HG03039 (cell line): ENCODE measurements around the gene MPV17L2.

ENCODE experiments used
- ATAC-seq: cut with Tn5 transposase; IDR thresholded peaks from one replicate; pipeline ENCODE4 v1.9.1; 2021; ENCODE audit warnings: mild to moderate bottlenecking, moderate library complexity; ENCODE audit not compliant: unreplicated experiment

Gene MPV17L2

GRCh38 chr19:18160493-18160970 lies 32.5 kb upstream of the MPV17L2 start:
- ATAC-seq, result no peak

- peak; percentile 57 for ATAC-seq
Observed at GRCh38 chr19:18160971-18161635, 31.9 kb upstream of the MPV17L2 start.

- ATAC-seq, result no peak
Observed at GRCh38 chr19:18161636-18162002, 31.4 kb upstream of the MPV17L2 start.

- no peak for ATAC-seq
Observed at GRCh38 chr19:18164072-18164471, 28.9 kb upstream of the MPV17L2 start.

DNA sequence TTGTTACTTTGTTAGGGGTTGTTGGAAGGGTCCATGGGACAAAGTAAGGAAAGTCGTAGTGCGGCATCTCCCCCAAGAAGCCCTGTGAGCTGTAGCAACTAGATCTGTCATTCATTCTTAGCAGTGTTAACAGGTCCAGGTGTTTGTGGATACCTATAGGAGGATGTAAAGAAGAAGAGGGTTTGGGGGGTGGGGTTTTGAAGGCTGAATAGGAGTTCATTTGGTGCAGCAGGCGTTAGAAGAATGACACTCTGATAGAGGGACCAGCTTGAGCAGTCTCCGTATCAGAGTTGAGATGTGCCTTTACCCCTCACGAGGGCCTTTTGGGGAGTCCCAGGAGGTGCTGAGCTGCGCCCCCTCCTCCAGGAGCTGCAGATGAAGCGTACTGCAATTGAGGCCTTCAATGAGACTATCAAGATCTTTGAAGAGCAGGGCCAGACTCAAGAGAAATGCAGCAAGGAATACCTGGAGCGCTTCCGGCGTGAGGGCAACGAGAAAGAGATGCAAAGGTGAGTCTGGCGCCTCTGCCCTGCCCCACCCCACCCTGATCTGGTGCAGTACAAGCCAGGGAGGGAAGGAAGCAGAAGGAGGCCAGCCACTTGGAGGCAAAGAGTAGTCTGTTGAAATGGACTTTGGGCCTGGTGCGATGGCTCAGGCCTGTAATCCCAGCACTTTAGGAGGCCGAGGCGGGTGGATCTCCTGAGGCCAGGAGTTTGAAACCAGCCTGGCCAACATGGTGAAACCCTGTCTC lies 27.0 kb upstream of the MPV17L2 start:
- ATAC-seq, result no peak

DNA sequence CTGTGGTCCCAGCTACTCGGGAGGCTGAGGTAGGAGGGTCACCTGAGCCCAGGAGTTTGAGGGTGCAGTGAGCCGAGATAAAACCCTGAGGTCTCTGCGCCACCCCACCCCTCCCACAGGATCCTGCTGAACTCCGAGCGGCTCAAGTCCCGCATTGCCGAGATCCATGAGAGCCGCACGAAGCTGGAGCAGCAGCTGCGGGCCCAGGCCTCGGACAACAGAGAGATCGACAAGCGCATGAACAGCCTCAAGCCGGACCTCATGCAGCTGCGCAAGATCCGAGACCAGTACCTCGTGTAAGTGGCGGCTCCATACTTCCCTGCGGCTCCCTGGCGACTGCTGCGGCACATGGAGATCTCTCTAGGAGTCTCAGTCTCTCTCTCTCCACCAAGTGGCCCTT lies 26.0 kb upstream of the MPV17L2 start:
- ATAC-seq, result no peak

DNA sequence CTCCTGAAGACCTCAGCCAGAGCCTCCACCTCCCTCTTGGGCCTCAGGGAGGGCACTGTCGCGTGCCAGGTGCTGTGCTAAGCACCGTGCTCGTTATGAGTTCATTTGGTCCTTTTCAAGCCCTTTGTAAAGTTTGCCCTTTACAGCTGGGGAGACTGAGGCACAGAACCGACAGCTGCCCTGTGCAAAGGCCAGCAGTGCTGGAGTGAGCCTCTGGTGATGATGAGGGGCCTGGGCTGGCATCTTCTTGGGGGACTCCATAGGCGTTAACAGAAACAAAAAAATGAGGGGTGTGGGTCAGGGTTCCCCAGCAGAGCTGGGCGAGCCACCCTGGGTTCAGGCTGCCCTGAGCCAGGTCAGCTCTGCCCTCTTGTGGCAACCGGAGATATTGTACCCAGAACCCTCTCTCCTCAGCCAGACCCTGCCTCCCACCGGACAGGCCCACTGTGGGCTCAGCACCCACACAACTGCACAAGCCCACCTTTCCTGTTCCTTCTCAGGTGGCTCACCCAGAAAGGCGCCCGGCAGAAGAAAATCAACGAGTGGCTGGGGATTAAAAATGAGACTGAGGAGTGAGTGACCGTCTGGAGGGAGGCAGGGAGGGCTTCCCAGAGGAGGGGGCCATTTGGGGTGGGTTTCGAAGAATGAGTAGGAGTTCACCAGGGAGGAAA lies 24.9 kb upstream of the MPV17L2 start:
- ATAC-seq, result no peak

DNA sequence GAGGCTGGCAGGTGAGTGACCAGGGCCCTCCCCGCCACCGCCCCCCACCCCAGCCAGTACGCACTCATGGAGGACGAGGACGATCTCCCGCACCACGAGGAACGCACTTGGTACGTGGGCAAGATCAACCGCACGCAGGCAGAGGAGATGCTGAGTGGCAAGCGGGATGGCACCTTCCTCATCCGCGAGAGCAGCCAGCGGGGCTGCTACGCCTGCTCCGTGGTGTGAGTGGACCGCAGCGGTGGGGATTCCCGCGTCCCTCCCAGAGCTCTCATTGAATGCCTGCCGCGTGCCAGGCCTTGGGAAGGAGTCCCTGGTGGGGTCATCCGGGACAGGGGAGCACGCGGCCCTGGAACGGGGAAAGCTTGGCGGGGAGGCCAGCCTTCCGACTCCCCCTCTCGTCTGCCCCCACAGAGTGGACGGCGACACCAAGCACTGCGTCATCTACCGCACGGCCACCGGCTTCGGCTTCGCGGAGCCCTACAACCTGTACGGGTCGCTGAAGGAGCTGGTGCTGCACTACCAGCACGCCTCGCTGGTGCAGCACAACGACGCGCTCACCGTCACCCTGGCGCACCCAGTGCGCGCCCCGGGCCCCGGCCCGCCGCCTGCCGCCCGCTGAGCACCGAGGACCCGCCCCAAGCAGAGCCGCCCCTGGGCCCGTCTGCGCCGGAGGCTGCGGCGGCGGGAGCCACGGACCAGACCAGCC lies 24.2 kb upstream of the MPV17L2 start:
- no peak for ATAC-seq

GRCh38 chr19:18170714-18171255 lies 22.2 kb upstream of the MPV17L2 start:
- ATAC-seq, result no peak

- no peak for ATAC-seq
Observed at GRCh38 chr19:18171605-18172327, 21.3 kb upstream of the MPV17L2 start.

GRCh38 chr19:18172331-18173053 lies 20.5 kb upstream of the MPV17L2 start:
- ATAC-seq, result no peak

DNA sequence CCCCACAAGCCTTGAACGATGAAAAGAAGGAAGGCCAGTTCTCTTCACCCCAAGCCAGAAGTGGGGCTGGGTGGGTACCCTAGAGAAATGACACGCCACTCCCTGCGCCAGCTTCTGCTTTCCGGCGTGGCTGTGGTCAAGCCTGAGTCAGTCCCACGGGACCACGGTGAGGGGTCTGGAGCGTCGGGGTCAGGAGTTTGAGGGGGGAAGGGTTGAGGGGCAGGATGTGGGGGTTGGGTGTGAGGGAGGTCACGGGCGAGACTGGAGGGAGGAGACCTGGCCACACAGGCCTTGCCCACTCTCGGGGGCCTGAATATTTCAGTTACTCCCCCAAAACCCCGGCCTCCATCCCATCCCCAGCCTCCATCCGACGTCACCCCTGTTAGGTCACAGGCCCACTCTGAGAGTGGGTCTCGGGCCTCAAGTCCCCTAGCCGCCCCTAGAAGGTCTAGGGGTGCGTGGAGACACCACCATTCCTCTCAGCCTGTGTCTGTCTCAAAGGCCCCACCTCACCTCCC lies 19.9 kb upstream of the MPV17L2 start:
- no peak for ATAC-seq

DNA sequence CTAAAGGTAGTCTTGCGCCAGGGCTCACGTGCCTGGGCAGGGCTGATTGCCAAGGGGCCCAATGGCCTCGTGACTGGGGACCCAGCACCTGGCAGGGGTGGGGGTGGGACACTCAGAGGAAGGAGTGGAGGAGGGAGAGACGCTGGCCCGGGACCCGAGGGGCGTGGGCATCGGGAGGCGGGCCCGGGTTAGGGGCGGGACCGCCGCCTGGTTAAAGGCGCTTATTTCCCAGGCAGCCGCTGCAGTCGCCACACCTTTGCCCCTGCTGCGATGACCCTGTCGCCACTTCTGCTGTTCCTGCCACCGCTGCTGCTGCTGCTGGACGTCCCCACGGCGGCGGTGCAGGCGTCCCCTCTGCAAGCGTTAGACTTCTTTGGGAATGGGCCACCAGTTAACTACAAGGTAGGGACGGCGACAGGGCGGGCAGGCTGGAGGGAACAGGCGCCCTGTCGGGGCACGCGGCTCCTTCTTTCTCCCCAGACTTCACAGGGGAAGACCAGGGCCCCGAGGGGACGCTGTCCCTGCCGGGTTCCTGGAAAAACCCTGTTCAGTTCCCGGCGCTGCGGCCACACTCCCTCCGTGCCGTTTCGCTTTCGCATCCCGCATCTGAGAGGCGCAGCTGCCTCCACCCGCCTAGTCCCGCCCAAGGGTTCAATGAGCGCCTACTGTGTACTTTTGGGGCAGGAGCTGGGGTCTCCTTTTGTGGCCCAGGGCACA lies 19.3 kb upstream of the MPV17L2 start, which contains the start of gene IFI30:
Gene IFI30, plus strand, starts transcription at position 242 of the 717 bp plus-strand sequence. Its CDS starts 29 bp downstream, at position 271.
- ATAC-seq, result peak; percentile 37

GRCh38 chr19:18174983-18175382 lies 18.0 kb upstream of the MPV17L2 start:
- ATAC-seq, result no peak

GRCh38 chr19:18176367-18177310 lies 16.4 kb upstream of the MPV17L2 start:
- ATAC-seq, result no peak

GRCh38 chr19:18179957-18180356 lies 13.1 kb upstream of the MPV17L2 start:
- ATAC-seq, result no peak

- ATAC-seq, result no peak
Observed at GRCh38 chr19:18183529-18183928, 9.5 kb upstream of the MPV17L2 start.

DNA sequence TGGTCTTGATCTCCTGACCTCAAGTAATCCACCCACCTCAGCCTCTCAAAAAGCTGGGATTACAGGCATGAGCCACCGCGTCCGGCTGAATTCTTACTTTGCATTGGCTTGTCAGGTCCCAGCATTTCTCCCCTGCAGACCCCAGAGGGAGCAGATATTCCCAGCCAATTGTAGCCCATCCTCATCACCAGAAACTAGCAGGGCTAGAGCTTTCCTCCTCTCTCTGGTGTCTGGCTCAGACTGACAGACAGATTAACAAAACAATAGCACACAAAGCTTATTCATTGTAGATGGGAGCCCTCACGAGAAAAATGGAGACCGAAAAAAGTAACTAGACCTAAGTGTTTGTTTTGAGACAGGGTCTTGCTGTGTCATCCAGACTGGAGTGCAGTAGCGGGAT lies 7.5 kb upstream of the MPV17L2 start:
- ATAC-seq, result no peak
